ENCODE measurements around the gene CHMP1B.

The CHMP1B gene

GRCh38 chr18:11851146-11851805, at the start of gene CHMP1B:
TSS of gene CHMP1B (plus strand) at chr18:11851413. CDS start at chr18:11851512, 99 bp downstream.
- DNase-seq (ENCODE audit: low read depth), result peak; percentile 62

DNA sequence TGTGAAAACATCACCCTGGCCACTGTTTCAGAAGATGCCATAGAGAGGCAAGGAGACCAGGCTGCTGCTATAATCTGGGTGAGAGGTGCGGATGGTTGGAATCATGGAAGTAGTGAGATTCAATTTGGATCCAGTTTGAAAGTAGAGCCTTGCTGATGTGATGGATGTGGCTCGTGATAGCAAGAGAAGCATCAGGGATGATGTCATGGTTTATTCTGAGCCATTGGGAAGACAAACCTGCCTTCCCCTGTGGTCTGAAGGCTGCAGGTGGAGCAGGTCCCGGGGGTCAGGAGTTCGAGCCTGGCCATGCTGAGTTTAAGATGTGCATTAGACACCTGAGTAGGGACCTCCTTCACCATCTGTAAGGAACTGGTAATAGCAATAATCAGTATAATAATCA, 49.6 kb upstream of the CHMP1B start:
- no peak for DNase-seq (ENCODE audit: low read depth)

GRCh38 chr18:11802158-11802557, 49.1 kb upstream of the CHMP1B start:
- DNase-seq (ENCODE audit: low read depth), result no peak

DNA sequence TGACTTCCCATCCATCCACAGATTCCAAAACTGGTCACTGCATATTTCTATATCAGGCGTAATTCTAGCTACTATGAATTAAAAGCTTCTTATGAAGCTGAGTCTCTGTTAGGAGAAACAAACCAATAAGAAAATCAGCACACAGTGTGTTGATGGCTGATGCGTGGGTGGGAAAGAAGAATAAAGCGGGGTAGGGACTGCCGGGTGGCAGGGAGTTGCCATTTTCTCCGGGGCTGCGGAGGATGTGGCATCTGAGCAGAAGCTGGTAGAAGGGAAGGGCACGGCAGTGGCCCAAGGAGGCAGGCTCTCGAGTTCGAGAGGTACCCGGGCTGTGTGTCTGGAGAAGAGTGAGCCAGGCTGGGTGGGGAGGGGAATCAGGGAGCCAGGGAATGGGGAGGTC, 48.6 kb upstream of the CHMP1B start:
- DNase-seq (ENCODE audit: low read depth), result no peak

- no peak for DNase-seq (ENCODE audit: low read depth)
These were observed 44.0 kb upstream of the CHMP1B start for GRCh38 chr18:11807233-11807632.

GRCh38 chr18:11808001-11808855, 43.0 kb upstream of the CHMP1B start:
- no peak for DNase-seq (ENCODE audit: low read depth)

DNA sequence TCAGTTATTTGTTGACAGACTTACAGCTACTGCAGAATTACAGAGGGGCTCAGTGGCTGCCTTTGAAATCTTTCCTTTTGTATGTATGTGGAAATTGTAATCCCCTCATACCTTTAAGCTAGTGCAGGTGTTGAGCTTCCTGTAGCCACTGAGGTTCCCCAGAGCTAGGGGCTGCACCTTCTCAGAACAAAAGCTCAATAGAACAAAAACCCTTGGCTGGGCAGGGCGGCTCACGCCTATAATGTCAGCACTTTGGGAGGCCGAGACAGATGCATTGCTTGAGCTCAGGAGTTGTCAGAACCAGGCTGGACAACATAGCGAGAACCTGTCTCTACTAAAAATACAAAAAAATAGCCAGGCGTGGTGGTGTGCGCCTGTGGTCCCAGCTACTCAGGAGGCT, 41.3 kb upstream of the CHMP1B start:
- DNase-seq (ENCODE audit: low read depth), result no peak

- DNase-seq (ENCODE audit: low read depth), result no peak
These were observed 40.8 kb upstream of the CHMP1B start for GRCh38 chr18:11810379-11810778.

- no peak for DNase-seq (ENCODE audit: low read depth)
These were observed 40.2 kb upstream of the CHMP1B start for GRCh38 chr18:11811009-11811408.

- DNase-seq (ENCODE audit: low read depth), result no peak
These were observed 34.0 kb upstream of the CHMP1B start for GRCh38 chr18:11817229-11817628.

DNA sequence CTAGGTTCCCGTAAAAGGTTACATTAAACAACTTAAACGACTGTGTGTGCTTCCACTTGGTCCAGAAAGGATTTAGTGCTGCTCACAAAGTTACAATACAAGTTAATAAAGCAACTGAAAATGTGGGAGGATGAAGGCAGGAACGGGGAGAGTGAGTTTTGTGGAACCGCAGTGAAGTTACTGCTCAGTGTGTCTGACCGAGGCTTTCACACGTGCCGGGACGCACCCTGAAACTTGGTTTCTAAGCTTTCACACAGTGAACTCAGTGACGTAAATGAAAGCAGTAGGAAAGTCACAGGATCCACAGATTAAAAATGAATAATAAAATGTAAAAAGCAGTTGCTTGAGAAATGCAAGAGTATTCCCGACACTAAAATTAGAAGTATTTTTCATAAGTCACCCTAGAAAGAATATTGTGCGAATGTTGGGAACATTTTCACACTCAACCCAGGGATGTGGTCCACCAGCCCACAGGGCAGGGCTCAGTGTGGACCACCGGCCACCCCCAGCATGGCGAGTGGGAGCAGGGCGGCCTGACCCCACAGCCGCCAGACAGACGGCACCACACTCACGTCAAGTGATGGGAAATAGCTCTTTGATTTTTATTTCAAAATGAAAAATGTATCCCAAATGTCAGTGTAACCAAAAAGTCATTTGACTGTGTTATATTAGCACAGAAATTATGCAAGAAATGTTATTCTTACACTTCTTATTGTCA, 32.6 kb upstream of the CHMP1B start:
- DNase-seq (ENCODE audit: low read depth), result no peak

DNA sequence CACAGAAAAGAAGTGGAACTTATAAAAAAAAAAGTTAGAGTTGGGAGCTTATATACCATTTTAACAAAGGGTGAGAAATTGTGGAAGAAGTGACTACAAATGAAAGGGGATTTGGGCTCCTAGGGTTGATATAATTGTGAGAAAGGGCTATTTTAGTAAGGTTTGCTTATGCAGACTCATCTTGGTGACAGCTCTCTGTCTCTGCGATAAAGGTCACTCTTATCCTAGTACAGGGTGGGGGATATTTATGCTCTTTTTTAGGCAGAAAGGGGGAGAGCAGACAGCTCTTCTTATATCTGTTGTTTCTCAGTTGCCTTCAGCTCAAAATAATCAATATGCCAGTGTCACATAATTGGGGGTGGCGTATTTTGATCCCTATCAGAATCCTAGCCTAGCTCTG, 31.3 kb upstream of the CHMP1B start:
- no peak for DNase-seq (ENCODE audit: low read depth)

DNA sequence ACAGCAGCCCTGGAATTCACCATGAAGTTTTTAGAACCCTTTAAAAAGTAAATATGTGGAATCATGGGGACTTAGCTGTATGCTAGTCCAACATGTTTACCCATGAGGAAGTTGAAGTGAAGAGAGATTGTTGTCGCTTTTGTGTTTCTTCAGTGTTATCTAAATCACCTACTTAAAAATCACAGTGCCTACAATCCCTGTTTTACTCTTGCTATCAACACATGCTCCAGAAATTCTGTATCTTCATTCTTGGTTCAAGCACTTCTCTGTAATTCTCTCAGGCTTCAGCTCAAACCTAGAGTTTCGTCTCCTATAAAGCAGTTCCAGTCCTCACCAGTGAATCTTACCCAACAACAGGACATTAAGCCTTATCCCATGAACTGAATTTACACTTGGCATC, 30.5 kb upstream of the CHMP1B start:
- no peak for DNase-seq (ENCODE audit: low read depth)

DNA sequence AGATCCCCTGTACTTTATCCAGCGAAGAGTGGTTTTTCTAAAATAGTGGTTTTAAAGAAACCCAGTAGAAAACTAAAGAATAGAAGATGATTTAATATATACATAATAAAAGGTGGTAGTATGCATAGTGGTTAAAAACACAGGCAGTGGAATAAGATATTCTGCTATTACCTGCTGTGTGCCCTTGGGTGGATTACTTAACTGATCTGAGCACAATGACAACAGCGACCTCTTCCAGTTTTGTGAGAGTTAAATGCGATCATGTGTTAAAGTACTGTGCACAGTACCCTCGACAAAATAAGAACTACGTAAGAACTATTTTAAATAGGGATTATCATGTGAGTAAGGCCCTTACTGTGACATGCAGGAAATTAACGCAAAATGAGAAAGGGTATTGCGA, 30.0 kb upstream of the CHMP1B start:
- DNase-seq (ENCODE audit: low read depth), result no peak

DNA sequence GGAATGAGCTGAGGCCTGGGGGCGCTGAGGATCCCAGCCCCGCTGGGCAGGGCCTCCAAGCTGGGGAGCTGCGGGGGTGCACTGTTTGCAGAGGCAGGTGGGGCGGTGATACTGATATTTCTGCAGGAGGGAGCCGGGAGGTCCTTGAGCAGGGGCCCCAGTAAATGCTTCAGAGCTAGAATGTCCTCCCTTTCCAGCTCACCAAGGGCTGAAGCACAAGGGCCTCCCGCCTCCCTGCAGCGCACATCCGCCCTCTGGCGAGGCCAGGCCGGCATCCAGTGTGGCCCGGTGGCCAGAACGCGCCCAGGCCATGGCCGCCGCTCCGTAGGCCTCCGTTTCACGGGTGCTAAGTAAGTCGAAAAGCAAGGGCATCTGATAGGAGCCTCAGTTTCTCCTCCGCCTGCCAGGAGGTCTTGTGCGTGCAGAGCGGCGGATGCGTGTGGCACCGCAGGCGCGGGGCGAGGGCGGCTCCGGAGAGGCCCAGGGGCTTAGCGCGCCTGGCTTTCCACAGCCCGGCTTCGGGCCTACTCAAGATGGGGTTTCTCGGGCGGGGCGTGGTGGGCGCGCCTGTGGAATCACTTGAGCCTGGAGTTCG, 29.5 kb upstream of the CHMP1B start:
- no peak for DNase-seq (ENCODE audit: low read depth)

DNA sequence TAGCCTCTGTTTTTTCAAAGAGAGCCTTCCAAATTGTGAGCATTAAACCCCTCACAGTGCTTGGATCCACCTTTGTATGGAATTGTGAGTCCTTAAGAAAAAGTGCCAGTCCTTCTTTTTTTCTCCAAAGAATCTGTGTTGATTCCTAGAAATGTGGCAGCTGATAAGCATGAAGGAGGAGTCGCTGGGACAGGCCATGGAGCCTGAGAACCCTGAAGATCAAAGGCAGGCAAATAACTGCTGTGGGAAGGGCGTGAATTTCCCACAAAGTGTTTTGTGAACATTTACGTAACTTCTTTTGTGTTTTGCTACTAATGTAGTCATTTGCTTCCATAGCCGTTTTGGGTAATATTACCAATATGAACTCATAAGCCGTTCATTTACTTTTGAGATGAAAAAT, 27.7 kb upstream of the CHMP1B start:
- no peak for DNase-seq (ENCODE audit: low read depth)

DNA sequence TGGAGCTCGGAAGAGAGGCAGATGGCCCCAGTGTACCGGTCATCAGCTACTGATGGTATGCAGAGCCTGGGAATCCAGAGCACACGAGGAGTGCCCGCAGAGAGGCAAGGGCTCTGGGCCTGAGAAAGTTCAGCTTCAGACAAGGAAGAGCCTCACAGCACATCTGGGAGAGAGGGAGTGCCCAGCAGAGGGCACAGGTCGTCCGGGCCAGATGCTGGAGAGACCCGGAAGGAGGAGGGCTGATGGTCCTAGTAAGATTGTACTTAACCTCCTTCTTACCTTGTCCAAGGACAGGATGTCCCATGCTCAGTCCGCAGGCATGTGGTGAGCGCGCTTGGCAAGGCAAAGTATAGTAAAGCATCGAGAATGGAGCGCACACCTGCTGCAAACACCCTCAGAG, 24.4 kb upstream of the CHMP1B start:
- DNase-seq (ENCODE audit: low read depth), result no peak

- DNase-seq (ENCODE audit: low read depth), result no peak
These were observed 22.3 kb upstream of the CHMP1B start for GRCh38 chr18:11828786-11829432.

DNA sequence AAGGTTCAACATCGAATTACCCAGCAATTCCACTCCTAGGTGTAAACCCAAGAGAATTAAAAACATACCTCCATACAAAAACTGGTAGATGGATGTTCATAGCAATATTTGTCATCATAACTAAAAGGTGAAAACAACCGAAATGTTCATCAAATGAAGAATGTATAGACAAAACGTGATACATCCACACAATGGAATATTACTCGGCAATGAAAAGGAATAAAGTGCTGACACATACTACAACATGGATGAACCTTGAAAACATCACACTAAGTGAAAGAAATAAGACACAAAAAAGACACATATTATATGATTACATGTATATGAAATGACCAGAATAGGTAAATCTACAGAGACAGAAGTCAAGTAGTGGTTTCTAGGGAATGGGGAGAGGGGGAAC, 20.6 kb upstream of the CHMP1B start:
- DNase-seq (ENCODE audit: low read depth), result no peak

DNA sequence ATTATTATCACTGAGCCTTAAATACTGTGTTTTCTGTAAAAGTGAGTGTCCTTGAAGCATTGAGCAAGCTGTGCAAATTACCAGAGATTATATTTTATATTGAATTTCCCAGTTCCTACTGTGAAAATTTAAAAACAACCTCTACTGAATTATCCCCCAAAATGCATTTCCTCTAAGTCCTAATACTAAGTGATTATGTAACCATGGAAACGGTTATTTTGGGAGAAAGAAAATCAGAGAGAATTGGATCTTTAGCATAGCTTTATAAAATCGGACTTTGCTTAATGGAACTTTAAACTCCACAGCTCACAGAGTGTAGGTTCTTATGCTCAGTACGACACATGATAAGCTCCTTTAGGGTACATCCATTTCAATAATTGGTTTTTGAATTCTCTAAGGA, 19.3 kb upstream of the CHMP1B start:
- no peak for DNase-seq (ENCODE audit: low read depth)

DNA sequence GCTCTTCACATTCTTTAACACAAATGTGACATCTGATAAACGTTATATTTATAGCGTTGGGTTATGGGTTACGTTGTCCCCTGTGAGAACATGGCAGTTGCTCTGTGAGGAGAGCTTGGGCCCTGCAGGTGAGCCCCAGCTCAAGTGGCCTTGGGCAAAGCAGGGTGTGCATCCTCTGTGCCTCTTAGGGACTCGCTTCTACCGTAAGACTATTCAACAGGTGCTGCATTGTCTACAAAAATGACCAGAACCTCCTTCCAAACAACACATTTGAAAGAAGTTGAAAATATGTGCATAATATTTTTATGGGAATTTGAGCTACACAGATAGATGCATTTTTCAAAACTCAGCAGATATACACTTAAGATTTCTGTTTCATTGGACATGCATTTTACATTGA, 16.4 kb upstream of the CHMP1B start:
- DNase-seq (ENCODE audit: low read depth), result no peak

DNA sequence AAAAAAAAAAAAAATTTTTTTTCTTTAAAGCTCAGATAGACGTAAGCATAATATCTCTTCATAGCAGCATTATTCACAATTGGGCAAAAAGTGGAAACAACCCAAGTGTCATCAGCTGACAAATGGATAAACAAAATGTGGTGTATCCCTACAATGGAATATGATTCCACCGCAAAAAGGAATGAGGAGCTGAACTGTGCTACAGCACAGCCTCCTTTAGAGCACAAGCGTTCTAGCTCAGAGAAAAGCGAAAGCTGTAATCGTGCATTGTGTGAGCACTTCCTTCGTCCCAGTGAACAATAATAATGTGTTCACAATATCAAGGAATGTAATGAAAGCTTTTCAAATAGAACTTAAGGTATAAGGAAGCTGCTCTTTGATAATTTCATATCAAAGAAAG, 11.7 kb upstream of the CHMP1B start:
- no peak for DNase-seq (ENCODE audit: low read depth)

Measured in CMK (cell line).